ENCODE results near the gene SLC23A2.

- TF ChIP-seq PATZ1 (tag by site-specific recombination; IDR thresholded peaks at IDR 0.05) (no peak), EGR2 (tag by site-specific recombination; IDR thresholded peaks at IDR 0.05; ENCODE audit: low read depth) (no peak), ZNF626 (tag by site-specific recombination; IDR thresholded peaks at IDR 0.05) (no peak), CTCF (tag by site-specific recombination; IDR thresholded peaks at IDR 0.05) (no peak)
Observed at GRCh38 chr20:4866429-4866828, 134.9 kb downstream of the SLC23A2 start.

Measured in HEK293 (cell line).